ENCODE measurements around the gene CLSTN1. TPM values are rescaled to one million over a fixed set of nuclear protein-coding genes. Genes with fewer than 3 reads are reported as not detected.

Gene CLSTN1
- polyA plus RNA-seq, 1 of the 3 experiments (the other 2 are of a cell fraction) = 59.6 TPM

- no peak overlapping the region for H2AFZ ChIP-seq (ENCODE audit: low read depth)
- H3K4me1 ChIP-seq (ENCODE audit: control insufficient read depth in 1 of 2, insufficient read depth in 2 of 2, low read depth in 1 of 2, low read length in 1 of 2) = peaks cover 0 to 7% of the 10 kb centered on the region in 2 experiments; a peak in 2 of 4 replicates
- H3K27ac ChIP-seq (ENCODE audit: low read depth in 2 of 2, low read length in 1 of 2) = no peak overlapping the region
- CTCF ChIA-PET = interaction anchor here (3.0 kb wide), 1 partner anchor 11 kb away, joined by 9 read pairs; no protein-coding TSS in a partner anchor
- H3K36me3 ChIP-seq (replicated peaks in 1 of 2; ENCODE audit: control insufficient read depth in 1 of 2, insufficient read depth in 2 of 2, low read length in 1 of 2) = peaks cover 6 to 17% of the 10 kb centered on the region in 2 experiments
- H3K4me3 ChIP-seq (ENCODE audit: low read depth in 2 of 2, low read length in 1 of 2) = no peak overlapping the region
- H3K79me2 ChIP-seq (ENCODE audit: insufficient read depth) = no peaks in the 10 kb centered on the region
- TF ChIP-seq GATA2 (CRISPR knock-in tag; IDR thresholded peaks at IDR 0.05) (no peak), RFX5 (IDR thresholded peaks at IDR 0.05; ENCODE audit: low read length) (no peak), MEF2A (IDR thresholded peaks at IDR 0.05; ENCODE audit: borderline replicate concordance, low read depth) (no peak), MAX (IDR thresholded peaks at IDR 0.05; ENCODE audit: low read depth) (no peak), USF1 (IDR thresholded peaks at IDR 0.05; ENCODE audit: borderline replicate concordance, low read depth) (no peak), NRF1 (IDR thresholded peaks at IDR 0.05; ENCODE audit: low read depth, low read length) (no peak), ELF1 (IDR thresholded peaks at IDR 0.05) (no peak), MXI1 (IDR thresholded peaks at IDR 0.05; ENCODE audit: low read depth, low read length) (no peak), JUND (IDR thresholded peaks at IDR 0.05) (no peak), REST (IDR thresholded peaks at IDR 0.05; ENCODE audit: low read depth, low read length) (no peak), GABPA (IDR thresholded peaks at IDR 0.05; ENCODE audit: low read depth) (no peak), RXRA (IDR thresholded peaks at IDR 0.05; ENCODE audit: borderline replicate concordance, low read depth) (no peak), RAD21 (IDR thresholded peaks at IDR 0.05; ENCODE audit: low read length) (no peak), TEAD4 (IDR thresholded peaks at IDR 0.05; ENCODE audit: borderline replicate concordance, insufficient read depth) (no peak), NFIC (IDR thresholded peaks at IDR 0.05; ENCODE audit: borderline replicate concordance) (no peak), TCF12 (IDR thresholded peaks at IDR 0.05) (no peak), PBX3 (IDR thresholded peaks at IDR 0.05) (no peak), CHD2 (IDR thresholded peaks at IDR 0.05; ENCODE audit: low read length, partially characterized antibody) (no peak), SMC3 (IDR thresholded peaks at IDR 0.05; ENCODE audit: low read depth, low read length) (no peak), EZH2phosphoT487 (IDR thresholded peaks at IDR 0.05; ENCODE audit: borderline replicate concordance, low read depth) (no peak)
- no peak overlapping the region for H3K4me2 ChIP-seq
- 83% methylated on average over 1 of the region's 6 CpGs for WGBS (ENCODE audit: low lambda C conversion rate)
- H3F3A ChIP-seq (replicated peaks; ENCODE audit: insufficient read depth) = no peaks in the 10 kb centered on the region
- no peaks in the 10 kb centered on the region for H3K9me2 ChIP-seq
- DNase-seq = no peak
- H3K9me3 ChIP-seq = no peaks in the 10 kb centered on the region
- H3K27me3 ChIP-seq (ENCODE audit: insufficient read depth) = no peaks in the 10 kb centered on the region
- no peaks in the 10 kb centered on the region for H4K20me1 ChIP-seq (ENCODE audit: insufficient read depth)
- no peak overlapping the region for H3K9ac ChIP-seq
- POLR2A ChIA-PET = no interaction called here
Observed at GRCh38 chr1:9723926-9724325, 99.8 kb downstream of the CLSTN1 start.

Measured in SK-N-SH (cell line).